ENCODE measurements around the gene MAD1L1.

MAD1L1 gene

DNA sequence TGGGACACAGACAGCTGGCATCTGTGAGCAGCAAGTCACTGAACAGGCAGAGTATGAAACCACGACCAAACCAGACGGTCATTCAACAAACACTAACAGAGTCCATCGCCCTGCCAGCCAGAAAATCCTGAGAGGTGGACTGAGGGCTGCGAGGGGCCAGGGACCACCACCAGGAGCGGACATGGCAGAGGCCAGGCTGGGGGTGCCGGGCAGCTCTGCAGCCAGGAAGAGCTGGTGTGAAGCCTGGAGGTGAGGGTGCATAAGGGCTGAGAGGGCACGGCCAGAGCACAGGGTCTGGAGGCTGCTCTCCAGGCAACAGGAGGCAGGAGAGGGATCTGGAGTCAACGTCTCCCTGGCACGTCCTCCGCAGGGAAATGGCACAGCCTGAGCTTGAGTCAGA is 15.5 kb downstream of the MAD1L1 start:
- DNase-seq, result no peak

DNA sequence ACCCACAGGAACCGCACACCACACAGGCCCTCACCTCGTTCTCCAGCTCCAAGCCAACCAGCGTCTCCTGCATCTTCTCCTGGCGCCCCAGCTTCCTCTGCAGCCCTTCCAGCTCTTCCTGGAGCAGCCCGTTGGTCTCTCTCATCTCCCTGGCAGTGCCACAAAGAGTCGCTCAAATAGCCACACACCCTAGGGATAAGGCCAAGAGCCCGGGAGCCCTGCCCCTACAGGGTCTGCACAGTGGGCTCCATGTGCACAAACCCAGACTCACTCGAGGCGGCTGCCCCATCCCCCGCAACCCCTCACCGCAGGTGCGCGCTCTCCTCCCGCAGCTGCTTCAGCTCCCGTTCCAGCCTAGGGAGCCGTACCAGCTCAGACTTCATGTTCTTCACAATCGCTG is 16.9 kb downstream of the MAD1L1 start:
- no peak for DNase-seq

DNA sequence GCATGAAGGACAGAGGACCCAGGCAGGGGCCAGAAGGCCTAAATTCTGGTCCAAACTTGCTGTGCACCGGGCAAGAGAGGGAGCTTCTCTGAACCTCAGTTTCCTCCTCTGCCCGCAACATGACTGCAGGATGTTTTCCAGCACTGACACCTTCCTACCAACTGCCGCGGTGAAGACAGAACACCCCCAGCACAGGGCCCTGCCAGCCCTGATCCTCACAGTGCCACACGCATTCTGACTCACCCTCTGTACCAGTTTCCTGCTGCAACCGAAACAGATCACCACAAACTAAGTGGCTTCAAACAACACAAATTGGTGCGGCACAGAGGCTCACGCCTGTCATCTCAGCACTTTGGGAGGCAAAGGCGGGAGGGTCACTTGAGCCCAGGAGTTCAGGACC is 18.1 kb downstream of the MAD1L1 start:
- DNase-seq, result no peak

DNA sequence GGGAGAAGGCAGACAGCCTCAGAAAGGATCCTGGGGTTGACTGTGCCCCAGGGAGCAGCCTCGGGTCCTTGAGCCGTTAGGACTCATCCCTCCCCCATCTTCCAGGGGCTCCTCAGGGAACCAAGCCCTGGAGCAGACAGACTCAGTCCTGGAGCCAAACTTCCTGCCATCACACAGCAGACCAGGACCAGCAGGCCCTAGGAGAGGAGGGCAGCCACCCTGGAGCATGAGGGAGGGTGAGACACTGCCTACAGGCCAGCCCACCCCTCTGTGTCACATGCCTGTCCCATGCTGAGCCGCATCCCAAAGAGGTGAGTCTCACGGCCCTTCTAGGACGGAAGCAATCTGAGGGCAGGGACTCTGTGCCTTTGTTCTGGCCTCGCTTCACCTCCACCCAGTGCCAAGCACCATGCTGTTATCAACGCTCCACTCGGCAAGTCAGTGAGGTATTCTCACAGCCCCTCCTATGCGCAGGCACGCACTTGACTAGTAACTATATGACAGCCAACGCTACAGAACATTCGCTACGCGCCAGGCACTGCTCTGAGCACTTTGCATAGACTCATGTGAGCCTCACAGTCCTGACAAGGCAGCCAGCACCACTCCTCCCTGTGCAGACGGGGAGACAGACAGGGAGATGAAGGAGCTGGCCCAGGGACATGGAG is 19.1 kb downstream of the MAD1L1 start:
- DNase-seq, result no peak

DNA sequence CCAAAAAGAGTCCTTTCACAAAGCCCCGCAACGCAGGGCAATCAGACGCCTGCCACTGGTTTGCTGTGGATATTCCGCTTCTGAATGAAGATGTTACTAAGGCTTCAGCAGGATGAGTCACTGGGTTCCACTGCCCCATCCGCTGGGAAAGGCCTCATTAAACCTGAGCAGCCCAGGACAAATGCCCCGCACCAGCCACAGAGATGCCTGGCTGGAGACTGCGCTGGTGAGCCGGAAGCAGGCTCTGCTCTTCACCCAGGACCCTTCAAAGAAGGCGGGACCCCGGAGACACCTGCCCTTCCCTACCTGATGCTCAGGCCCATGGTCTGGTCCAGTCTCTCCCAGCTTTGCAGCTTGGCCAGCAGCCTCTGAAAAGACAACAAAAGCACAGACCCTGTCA is 19.8 kb downstream of the MAD1L1 start:
- no peak for DNase-seq

DNA sequence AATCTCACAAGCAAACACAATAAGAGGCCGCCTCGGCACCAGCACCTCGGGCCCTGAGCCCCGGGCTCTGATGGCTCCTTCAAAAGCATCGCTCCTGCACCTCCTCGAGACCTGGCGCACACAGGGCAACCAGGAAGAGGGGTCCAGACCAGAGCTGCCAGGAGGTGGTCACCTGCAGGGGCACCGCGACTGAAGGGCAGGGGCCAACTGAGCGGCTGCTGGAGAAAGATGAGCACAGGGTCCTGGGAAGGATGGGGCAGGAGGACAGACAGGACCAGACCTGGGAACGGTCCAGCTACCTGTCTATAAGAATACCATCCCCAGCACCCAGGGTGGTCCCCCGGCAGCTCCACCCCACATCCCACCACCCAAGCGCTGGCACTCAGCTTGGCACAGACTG is 20.8 kb downstream of the MAD1L1 start:
- no peak for DNase-seq

DNA sequence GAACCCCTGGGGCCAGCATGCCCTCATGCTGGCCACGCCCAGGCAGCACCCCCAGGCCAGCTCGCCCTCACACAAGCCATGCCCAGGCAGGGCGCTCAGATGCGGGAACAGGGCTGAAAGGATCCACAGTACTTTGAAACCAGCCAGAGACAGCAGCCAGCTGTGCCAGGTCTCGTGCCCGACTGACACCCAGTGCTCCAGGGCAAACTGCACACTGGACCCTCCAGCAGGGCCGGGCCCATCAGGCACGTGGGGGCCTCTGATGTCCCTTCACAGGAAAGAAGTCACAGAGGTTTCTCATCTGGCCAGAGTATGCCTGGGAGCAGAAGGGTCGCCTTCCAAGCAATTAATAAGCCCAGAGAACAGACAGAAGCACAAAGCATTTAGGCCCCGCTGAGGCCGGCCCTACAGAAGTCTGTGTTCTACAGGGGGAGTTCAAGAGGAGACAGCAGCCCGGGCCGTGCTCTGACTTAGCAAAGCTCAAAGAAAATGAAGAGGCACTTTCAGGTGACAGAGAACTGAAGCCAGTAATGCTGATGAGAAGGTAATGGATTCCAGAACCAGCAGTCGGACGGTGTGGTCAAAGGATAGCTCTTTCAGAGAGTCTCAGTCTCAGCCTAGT is 21.4 kb downstream of the MAD1L1 start:
- DNase-seq, result no peak

DNA sequence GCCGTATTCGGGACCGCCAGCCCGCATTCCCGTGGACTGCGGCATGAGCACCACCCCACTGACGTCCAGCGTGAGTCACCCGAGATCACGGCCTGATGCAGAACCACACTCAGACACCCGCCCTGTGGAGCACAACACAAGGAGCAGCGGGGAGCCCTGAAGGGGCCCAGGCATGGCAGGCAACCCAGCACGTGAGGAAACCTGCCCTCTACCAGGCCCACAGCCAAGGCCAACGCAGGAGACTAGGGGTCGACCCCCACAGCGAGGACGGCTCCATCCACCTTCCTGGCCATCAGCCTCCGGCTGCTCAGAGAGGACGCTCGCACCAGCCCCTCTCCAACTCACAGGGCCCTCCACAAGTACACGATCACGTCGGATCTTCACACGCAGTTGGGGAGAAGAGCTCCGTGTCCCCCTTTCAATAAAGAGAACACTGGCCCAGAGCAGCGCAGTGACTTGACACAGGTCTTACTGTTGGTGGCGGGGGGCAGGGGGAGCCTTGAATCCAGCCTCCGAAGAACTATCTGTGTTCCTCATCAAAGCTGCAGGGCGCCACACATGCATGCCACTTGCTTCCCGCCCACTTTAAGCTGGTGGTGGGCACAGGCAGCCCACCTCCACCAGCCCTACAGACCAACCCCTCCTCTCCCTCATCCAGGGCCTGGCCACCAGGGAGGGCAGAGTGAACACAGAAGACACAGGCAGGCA is 22.0 kb downstream of the MAD1L1 start:
- DNase-seq, result no peak

DNA sequence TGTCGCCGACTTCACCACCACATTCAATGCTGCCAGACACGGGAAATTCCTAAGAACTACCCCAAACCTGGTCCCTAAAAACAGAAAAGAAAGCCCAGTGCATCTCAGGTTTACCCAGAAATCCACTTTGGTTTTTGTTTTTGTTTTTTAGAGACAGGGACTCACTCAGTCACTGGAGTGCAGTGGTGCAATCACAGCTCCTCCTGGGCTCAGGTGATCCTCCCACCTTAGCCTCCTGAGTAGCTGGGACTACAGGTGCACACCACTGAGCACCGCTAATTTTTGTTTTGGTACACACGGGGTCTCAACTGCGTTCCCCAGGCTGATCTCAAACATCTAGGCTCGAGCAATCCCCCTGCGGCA is 22.8 kb downstream of the MAD1L1 start:
- DNase-seq, result no peak

DNA sequence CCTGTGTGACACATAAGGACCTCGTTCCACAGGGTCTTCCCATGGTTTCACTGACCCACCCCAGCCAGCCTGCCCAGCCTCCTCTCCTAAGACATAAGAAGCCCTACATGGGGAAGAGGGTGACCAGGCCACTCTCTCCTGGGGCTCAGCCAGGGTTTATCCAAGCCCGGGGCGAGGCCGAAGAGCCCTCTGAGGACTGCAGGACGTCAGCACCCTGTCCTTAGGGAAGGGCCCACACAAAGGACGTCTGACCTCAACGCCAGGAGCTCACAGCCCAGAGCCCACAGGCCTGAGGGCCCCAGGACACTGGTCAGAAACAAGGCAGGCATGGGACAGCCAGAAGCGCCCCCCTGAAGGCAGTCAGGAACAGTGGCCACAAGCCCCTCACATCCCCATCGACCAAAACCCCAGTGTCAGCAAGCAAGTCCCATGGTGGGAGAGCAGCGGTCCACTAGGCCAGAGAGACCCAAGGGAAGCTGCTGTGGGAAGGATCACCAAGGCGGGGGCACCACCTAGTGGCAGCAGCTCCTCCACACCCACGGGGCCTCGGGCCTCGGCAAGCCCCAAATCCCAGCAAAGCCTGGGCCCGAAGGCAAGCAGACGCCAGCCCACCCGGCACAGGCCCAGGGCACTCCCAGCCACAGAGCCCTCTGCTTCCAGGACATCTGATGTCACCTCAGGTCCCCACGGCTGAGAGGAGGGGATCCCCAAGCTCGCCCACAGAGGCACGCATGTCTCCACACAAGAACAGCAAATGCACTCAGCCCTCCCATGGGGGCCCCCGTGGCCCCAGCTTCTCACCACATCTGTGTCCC is 23.4 kb downstream of the MAD1L1 start:
- peak in 1 of 4 experiments; percentile 11 for DNase-seq

DNA sequence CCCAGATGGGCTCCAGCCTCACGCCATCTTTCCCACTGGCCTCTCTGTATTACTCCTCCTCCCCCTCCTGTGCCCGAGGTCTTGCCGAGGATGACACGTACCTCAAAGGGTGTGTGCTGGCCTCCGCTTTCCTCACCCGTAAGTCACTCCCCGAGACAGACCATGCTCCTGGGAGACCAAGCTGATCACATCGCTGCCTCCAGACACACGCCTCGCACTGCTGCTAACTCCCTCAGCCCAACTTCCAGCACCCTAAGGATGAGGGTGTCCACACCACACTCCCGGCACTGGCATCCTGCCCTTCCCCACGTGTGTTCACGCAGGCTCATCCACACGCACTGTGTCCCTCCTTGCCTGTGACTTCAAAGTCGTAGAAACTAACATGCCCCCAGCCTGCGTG is 24.0 kb downstream of the MAD1L1 start:
- no peak for DNase-seq

DNA sequence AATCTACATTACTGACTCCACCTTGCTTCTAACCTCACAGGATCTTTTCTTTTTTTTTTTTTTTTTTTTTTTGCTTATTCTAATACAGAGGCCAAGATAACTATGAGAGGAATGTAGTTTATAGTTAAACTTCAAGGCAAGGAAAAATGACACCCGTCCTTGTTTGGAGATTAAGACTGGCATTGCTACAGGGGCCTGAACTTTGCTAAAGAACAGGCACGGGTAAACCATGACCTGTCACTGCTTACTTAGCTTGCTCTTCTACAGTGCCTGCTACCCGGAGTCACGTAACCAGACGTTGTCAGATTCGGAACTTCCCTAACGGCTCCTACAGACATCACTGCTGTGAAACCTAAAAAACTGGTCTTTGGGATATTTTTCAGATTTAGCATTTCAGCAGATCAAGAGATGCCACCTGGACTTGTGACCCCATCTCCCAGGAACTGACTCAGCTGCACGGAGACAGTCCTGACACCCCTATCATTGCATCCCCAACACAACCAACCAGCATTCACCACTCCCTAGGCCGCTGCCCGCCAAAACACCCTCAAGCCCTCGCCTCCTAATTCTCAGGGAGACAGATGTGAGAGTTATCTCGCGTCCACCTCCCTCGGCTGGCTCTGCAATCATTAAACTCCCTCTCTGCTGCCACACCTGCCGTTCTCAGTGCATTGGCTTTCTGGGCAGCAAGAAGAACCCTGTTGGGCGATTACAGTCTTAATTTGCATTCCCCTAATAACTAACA is 27.5 kb downstream of the MAD1L1 start:
- DNase-seq, result no peak

DNA sequence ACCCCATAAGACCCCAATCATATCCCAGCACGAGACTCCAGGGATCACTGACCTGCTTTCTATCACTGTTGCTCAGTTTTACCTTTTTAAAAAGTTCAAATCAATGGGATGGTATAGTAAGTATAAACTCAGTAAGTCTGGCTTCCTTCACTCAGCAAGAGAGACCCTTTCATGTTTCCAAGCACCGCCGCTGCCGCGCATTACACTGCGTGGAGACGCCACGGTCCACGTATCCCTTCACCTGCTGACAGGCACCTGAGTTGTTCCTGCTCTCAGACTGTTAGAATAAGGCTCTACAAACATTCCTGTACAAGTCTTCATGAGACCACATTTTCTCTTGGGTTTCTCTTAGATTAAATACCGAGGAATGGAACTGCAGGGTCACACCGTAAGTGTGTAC is 28.3 kb downstream of the MAD1L1 start:
- no peak for DNase-seq

DNA sequence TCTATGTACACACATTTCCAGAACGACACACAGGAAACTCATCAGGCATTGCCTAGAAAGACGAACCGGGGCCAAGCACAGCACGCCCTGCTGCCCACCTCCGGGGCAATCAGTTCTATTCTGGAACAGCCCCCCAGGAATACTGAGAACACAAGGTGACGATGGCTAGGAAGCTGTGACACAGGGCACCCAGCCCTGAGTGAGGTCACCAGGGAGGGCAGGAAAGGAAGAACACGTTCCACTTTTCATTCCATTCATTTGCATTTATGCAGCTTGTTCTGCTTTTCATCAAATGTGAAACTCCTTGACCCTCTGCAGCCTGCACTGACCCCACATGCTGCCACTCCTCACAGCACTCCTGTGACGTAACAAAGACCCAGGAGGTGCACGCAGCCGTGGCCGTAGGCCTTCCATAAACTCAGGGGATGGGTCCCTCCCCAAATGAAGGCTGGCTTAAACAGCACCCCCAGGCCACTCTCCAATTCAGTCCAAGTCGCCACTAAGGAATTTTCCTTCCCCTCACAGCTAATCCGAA is 28.9 kb downstream of the MAD1L1 start:
- no peak for DNase-seq

DNA sequence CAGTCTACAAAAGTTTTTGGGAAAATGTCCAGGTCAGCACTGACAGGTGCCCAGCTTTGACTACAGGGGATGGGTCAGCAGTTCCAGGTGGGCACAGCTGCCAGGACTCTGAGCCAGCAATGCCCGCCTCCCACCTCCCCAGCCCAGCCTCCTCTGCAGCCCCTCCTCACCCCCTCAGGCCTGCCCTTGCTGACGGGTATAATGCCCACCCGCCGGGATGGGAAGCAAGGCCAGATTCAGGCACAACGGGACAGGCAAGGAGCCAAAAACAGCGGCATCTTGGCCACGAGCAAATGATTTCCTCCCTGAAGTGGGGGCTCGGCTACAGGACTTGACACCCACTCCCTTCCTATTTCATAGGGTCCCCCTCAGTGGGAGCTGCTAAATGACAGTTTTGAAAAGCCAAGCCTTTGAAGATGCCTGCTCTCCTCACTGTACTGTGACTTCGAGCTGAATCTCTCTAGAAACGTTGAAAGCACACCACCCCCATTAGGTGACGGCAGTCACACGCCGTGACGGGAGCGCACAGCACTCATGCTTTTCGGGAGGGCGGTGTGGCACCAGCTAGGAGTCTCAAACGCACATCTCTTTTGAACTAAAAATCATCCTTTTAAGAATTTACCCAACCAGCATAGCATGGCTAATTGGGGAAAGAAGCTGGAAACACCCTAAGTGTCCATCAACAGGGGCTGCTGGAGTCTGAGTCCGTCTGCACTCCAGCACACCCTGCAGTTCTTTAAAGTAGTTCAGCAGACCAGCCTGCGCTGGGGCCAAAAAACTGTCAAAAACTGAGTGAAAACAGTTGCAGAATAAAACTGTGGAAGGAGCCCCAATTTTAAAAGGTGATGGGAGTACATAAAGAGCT is 29.6 kb downstream of the MAD1L1 start:
- no peak for DNase-seq

DNA sequence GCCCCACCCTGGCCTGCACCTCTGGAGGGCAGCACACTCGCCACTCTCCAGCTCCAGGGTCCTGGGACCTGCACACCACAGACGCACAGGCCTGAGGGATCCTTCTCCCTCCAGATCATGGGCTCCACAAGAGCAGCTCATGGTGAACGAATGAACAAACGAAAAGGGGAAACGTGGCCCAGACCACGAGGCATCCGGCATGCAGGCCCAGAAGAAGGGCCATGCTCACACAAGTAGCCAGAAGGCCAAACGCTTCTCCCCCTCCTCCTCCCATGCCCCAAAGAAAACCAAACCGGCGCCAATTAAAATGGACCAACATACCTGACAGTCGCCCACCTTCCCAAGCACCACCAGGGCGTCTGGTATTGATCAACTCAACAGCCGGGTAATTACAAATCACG is 30.4 kb downstream of the MAD1L1 start:
- DNase-seq, result no peak

DNA sequence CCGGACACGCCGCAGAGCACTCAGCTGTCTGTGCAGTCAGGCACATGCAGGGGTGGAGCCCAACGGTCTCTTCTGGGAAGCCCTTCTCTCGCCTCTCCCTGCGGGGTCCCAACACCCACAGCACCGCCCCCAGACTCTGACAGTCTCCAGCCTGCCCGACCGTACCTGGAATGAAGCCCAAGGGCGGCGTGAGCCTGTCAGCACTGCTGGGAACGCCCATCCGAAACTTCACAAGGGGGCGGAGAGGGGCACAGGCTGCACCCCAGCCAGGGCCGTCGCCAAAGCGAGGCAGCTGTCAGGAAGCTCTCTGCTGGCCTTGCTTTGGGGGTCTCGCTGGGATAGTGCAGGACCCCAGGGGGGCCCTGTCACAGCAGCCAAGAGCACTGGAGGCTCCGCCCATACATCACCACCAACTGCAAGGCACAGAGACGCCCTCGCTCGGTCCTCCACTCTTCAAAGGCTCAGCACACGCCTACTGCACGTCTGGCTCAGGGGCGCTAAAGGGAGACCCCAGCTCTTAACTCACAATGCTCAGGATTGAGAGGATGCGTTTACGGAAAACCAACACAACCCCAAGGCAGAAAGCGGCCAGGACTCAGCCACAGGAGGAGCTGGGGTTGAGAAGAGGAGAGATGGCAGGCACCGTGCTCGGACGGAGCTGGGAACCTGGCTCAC is 30.9 kb downstream of the MAD1L1 start:
- DNase-seq, result no peak

DNA sequence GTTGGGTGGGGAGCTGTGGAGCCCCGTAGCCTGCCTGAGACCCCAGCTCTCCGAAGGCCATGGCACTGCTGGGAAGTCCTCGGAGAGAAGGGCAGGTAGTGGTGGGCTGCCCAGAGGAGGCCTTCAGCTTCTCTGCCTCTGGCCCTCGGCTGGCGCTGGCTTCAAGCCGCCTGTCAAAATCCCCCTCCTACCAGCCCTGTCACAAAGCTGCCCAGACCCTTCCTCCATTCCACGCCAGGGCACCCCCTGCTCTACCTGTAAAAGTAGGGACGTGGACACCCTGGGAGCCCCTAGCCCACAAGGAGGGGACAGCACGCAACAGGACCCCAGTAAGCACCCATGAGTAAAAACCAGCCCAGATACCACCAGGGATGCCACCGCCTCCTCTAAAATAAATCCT is 31.6 kb downstream of the MAD1L1 start:
- DNase-seq, result no peak

DNA sequence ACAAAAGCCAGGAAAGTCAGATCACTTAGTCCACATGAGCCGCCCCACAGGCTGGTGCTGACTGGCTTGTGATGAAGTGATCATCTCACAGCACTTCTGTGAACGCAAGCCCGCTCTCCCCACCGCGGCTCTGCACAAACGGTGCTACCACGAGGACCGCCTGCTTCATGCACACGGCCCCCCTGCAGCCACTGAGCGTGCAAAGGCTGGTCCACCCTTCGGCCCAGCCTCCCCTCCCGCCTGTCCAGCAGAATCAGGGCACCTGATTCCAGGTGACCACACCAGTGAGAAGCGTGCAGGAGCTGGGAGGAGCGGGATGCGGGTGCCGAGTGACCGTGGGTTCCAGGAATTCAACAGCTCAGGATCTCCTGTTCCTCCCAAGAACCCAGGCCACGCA is 32.2 kb downstream of the MAD1L1 start:
- no peak for DNase-seq

DNA sequence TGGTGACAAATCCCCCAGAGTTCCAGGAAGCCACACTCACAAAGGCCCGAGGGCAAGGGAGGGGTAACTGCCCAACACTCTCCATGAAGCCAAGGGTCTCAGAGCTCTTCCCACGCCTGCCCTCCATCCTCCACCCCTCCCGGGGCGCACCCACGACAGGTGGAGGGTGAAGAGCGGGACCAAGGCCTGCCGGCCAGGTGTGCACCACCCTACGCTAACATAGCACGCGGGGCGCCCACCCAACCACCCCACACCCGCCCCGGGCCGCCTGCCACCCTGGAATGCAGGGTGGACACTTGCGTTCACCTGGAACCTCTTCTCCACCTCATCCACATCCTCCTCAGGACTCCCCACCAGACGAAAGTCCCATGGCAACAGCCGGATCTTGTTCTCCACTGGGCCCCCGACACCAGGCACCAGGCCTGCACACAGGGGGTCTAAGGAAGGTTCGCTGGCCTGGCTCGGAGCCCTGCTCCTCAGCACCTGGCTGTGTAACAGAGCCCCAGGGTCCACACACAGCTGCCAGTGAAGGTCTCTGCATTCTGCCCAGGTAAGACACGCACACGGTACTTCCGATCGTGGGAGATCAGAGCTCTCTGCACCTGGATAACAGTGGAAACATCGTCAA is 32.7 kb downstream of the MAD1L1 start:
- DNase-seq, result no peak

DNA sequence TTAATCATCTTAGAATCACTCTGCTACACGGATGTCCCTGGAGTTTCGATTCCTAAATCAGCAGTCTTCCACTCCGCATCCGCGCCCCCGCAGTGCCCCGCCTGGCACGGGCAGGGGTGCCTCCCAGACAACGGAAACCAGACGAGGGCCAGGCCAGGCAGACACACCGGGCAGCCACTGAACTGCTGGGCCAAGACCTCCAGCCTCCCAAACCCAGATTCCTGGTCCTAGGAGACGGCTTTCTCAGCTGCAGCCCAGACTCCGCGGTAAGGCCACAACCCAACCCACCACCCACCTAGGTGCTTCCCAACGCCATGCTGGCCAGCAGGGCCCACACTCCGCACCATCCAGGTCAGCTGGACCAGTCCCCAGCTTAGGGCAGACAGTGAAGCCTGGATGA is 33.2 kb downstream of the MAD1L1 start:
- DNase-seq, result no peak
